Esophagus muscularis mucosa (tissue), 4 donors: ENCODE data around the gene LAMB1. TPM values are rescaled to one million over a fixed set of nuclear protein-coding genes. Genes with fewer than 3 reads are reported as not detected.

Experiments used
- DNase-seq: peaks from one replicate; pipeline ENCODE4 v3.0.0-alpha.2; 2017; ENCODE audit errors: extremely low spot score
- H3K27ac ChIP-seq, 4 donors: fragments of 200-600 bp; sonication (generic); replicated peaks in 1 of 4; 1 replicate in 3 of 4; 2 replicates in 1 of 4; pipeline ENCODE4 v1.5.1; 2016 to 2019; ENCODE audit warnings: mild to moderate bottlenecking in 1 of 4
- H3K27me3 ChIP-seq, 4 donors: fragments of 200-600 bp; sonication (generic); one replicate each; pipeline versions ENCODE4 v1.5.1 to v1.6.0; 2016 to 2019
- H3K36me3 ChIP-seq, 4 donors: fragments of 200-600 bp; sonication (generic); one replicate each; pipeline ENCODE4 v1.5.1; 2016 to 2019
- H3K4me1 ChIP-seq, 4 donors: fragments of 200-600 bp; sonication (generic); one replicate each; pipeline ENCODE4 v1.5.1; 2016 to 2019
- H3K4me3 ChIP-seq, 4 donors: fragments of 200-600 bp; sonication (generic); 1 replicate in 2 of 4; 2 replicates in 2 of 4; pipeline ENCODE4 v1.5.1; 2016 to 2019; ENCODE audit warnings: mild to moderate bottlenecking in 4 of 4, moderate library complexity in 1 of 4
- H3K9me3 ChIP-seq, 4 donors: fragments of 200-600 bp; sonication (generic); 1 replicate in 3 of 4; 2 replicates in 1 of 4; pipeline ENCODE4 v1.5.1; 2016 to 2019
- EP300 ChIP-seq: sonication (generic); formaldehyde crosslinking; IDR thresholded peaks from one replicate; pipeline ENCODE4 v1.6.1; 2017; ENCODE audit warnings: antibody characterized with exemption
- POLR2A ChIP-seq: fragments of 450-650 bp; IDR thresholded peaks from one replicate; pipeline ENCODE4 v1.6.1; 2017; ENCODE audit warnings: antibody characterized with exemption, moderate library complexity, mild to moderate bottlenecking, low read depth
- POLR2AphosphoS5 ChIP-seq, 2 donors: sonication (generic); formaldehyde crosslinking; IDR thresholded peaks; one replicate each; pipeline ENCODE4 v1.6.1; 2017; ENCODE audit warnings: antibody characterized with exemption in 2 of 2
- WGBS: methylation state at CpG from one replicate; pipeline ENCODE4 v1.1.5; 2018; 5-methylcytosine and 5-hydroxymethylcytosine counted together
- intact Hi-C: fragments of 100-400 bp; cut with DNase I; formaldehyde crosslinking; loops from one replicate; pipeline ENCODE4 v1.15.1; 2023
- total RNA-seq, 4 donors: library from RNA; depleted of rRNA; stranded (reverse); fragments of >200 nt; gene quantifications; one replicate each; pipeline versions ENCODE4 v1.1.0 to v1.2.1, GENCODE V29; 2016
- TF ChIP-seq, protein P1 (sequence below), 3 experiments: fragments of 200-600 bp in 2 of 3; fragments of 450-650 bp in 1 of 3; sonication (generic) in 2 of 3; IDR thresholded peaks; one replicate each; pipeline ENCODE4 v1.5.1; 2017 to 2019; ENCODE audit warnings: antibody characterized with exemption in 3 of 3, mild to moderate bottlenecking in 2 of 3, moderate library complexity in 1 of 3

Gene LAMB1
- total RNA-seq, 4 donors from 2014 or later: 167 to 240 (median 219) TPM

DNA sequence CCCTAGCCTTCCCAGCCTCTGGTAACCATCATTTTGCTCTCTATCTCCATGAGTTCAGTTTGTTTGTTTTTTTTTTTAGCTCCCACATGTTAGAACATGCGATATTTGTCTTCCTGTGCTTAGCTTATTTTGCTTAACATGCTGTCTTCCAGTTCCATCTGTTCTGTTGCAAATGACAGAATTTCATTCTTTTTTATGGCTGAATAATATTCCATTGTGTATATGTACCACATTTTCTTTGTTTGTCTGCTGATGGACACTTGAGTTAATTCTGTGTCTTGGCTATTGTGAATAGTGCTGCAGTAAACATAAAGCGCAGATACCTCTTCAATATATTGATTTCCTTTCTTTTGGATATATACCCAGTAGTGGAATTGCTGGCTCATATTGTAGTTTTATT, 91.0 kb downstream of the LAMB1 start:
- DNase-seq: no peak
- Histone ChIP-seq H3K4me3 (no peak overlapping the region), H3K27ac (no peak overlapping the region), H3K27me3 (no peaks in the 10 kb centered on the region), H3K4me1 (peaks cover 8 to 35% (median 20%) of the 10 kb centered on the region in 4 donors), H3K36me3 (peaks cover 13 to 72% (median 51%) of the 10 kb centered on the region in 4 donors), H3K9me3 (no peaks in the 10 kb centered on the region)
- TF ChIP-seq EP300: no peak
- TF ChIP-seq POLR2A: no peak
- TF ChIP-seq, protein P1, sequence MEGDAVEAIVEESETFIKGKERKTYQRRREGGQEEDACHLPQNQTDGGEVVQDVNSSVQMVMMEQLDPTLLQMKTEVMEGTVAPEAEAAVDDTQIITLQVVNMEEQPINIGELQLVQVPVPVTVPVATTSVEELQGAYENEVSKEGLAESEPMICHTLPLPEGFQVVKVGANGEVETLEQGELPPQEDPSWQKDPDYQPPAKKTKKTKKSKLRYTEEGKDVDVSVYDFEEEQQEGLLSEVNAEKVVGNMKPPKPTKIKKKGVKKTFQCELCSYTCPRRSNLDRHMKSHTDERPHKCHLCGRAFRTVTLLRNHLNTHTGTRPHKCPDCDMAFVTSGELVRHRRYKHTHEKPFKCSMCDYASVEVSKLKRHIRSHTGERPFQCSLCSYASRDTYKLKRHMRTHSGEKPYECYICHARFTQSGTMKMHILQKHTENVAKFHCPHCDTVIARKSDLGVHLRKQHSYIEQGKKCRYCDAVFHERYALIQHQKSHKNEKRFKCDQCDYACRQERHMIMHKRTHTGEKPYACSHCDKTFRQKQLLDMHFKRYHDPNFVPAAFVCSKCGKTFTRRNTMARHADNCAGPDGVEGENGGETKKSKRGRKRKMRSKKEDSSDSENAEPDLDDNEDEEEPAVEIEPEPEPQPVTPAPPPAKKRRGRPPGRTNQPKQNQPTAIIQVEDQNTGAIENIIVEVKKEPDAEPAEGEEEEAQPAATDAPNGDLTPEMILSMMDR (IDR thresholded peaks at IDR 0.05): no peak
- TF ChIP-seq POLR2AphosphoS5 (IDR thresholded peaks at IDR 0.05): no peak
- WGBS: 95% methylated on average over 2 of the region's 2 CpGs
- intact Hi-C loops: no loop called here

DNA sequence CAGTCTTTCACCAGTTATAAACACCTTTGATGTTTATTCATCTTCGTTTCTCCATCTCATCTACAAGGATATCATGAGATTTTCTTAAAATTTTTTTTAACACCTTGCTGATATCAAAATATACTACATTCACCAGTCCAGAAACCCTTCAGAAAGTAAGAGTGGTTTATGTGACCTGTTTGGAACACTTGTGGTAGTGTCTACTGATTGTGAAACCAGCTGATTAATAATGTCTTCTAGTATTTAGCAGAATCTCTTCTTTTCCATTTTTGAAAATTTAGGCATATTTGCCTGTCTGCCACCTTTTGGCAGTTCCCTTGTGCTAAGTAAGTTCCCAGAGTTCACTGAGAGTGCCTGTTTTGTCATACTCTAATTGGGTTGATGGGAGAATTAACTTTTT, 93.5 kb downstream of the LAMB1 start:
- Histone ChIP-seq H3K4me3 (no peak overlapping the region), H3K27ac (no peak overlapping the region), H3K36me3 (peaks cover 22 to 80% (median 53%) of the 10 kb centered on the region in 4 donors), H3K4me1 (peaks cover 12 to 34% (median 18%) of the 10 kb centered on the region in 4 donors), H3K27me3 (no peaks in the 10 kb centered on the region), H3K9me3 (no peaks in the 10 kb centered on the region)
- TF ChIP-seq POLR2A (no peak), EP300 (no peak)
- intact Hi-C loops: no loop called here
- DNase-seq: no peak
- WGBS: 85% methylated on average over 1 of the region's 1 CpG

DNA sequence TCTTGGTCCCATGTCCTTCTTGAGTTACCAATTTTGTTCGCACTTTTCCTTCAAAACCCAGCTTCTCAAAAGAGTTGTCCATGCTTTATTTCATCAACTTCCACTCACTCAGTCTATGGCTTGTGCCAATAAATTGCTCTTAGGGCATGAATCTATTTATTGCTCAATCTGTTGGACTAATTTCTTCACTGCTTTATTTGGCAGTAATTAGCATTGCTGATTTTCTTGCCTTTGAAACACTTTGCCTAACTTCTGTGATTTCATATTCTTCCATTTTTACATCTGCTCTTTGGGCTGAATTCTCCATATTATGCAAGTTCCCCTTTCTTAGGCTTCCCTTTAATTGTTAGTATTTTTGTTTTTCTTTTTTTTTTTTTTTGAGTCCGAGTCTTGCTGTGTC, 95.2 kb downstream of the LAMB1 start:
- no peaks in the 10 kb centered on the region for H3K27me3 ChIP-seq
- H3K9me3 ChIP-seq: no peaks in the 10 kb centered on the region
- peaks cover 12 to 33% (median 17%) of the 10 kb centered on the region in 4 donors for H3K4me1 ChIP-seq
- intact Hi-C loops: no loop called here
- H3K4me3 ChIP-seq: no peak overlapping the region
- no peak for DNase-seq
- H3K36me3 ChIP-seq: peaks cover 32 to 97% (median 65%) of the 10 kb centered on the region in 4 donors
- H3K27ac ChIP-seq: peak overlapping the region in 2 of 4 donors; percentile 15 to 49
- TF ChIP-seq, protein P1 (IDR thresholded peaks at IDR 0.05): no peak
- TF ChIP-seq EP300 (no peak), POLR2A (no peak), POLR2AphosphoS5 (IDR thresholded peaks at IDR 0.05) (no peak)
- 84% methylated on average over 2 of the region's 2 CpGs for WGBS

DNA sequence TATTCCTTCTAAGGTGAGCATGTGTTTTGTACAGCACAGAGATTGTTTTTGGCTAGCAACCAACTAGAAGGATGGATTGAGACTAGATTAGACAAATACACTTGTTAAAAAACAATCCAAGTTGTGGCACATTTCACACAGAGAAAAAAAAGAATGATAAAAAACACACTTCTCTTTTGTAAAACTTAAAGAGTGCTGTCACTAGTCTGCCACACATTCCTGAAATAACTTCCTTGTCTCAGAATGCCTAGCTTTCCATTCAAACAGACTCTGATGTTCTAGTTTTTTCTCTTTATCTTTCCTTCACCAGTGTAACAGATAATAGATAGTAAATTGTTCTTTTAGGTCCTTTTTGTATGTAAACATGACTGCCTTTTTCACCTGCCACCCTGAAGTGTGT, 100.6 kb downstream of the LAMB1 start:
- peak overlapping the region in 2 of 4 donors; percentile 7 to 45 for H3K27ac ChIP-seq
- intact Hi-C loops: no loop called here
- H3K27me3 ChIP-seq: no peaks in the 10 kb centered on the region
- TF ChIP-seq EP300 (no peak), POLR2AphosphoS5 (IDR thresholded peaks at IDR 0.05) (no peak), POLR2A (no peak)
- TF ChIP-seq, protein P1 (IDR thresholded peaks at IDR 0.05): no peak
- no peak overlapping the region for H3K4me3 ChIP-seq
- H3K36me3 ChIP-seq: peaks cover 17 to 52% (median 40%) of the 10 kb centered on the region in 4 donors
- no peaks in the 10 kb centered on the region for H3K9me3 ChIP-seq
- DNase-seq: no peak
- peaks cover 40 to 61% (median 57%) of the 10 kb centered on the region in 4 donors for H3K4me1 ChIP-seq

DNA sequence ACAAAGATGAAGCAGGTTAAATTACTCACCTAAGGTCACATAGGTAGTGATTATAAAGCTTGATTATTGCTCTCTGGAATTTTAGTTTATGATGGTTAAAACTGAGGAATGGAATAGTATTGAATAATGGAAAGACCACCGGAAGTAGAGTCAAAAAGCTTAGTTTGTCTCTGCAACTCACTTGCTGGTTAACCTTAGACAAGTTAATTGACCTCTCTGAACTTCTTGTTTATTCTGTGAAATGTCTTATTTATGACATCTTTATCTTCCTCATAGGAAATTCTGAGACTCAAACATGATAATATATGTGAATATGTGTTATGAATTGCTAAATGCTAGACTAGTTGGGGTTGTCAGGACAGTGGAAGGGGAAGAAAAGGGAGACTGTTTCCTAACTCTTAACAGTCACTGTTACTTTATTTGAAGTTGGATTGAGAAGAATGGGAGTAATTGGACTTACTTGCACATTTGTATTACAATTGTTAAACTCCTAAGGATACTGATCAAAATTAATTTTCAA, 102.4 kb downstream of the LAMB1 start:
- H3K27ac ChIP-seq: peak overlapping the region in 1 of 4 donors; percentile 8

More for the DNA sequence above, 102.4 kb downstream of the LAMB1 start:
- intact Hi-C loops: no loop called here
- H3K27me3 ChIP-seq: no peaks in the 10 kb centered on the region
- peaks cover 36 to 67% (median 65%) of the 10 kb centered on the region in 4 donors for H3K4me1 ChIP-seq
- peaks cover 13 to 40% (median 29%) of the 10 kb centered on the region in 4 donors for H3K36me3 ChIP-seq
- 90% methylated on average over 1 of the region's 1 CpG for WGBS
- H3K9me3 ChIP-seq: no peaks in the 10 kb centered on the region
- no peak overlapping the region for H3K4me3 ChIP-seq
- TF ChIP-seq, protein P1 (IDR thresholded peaks at IDR 0.05): no peak
- TF ChIP-seq POLR2A: no peak
- TF ChIP-seq EP300: no peak
- TF ChIP-seq POLR2AphosphoS5 (IDR thresholded peaks at IDR 0.05): no peak
- DNase-seq: no peak
